ENCODE results near the gene NANOGP8. TPM values are rescaled to one million over a fixed set of nuclear protein-coding genes. Genes with fewer than 3 reads are reported as not detected.

The NANOGP8 gene
- total RNA-seq, 1 donor from 2014 or later: 1.2 TPM

- TF ChIP-seq, protein P1, sequence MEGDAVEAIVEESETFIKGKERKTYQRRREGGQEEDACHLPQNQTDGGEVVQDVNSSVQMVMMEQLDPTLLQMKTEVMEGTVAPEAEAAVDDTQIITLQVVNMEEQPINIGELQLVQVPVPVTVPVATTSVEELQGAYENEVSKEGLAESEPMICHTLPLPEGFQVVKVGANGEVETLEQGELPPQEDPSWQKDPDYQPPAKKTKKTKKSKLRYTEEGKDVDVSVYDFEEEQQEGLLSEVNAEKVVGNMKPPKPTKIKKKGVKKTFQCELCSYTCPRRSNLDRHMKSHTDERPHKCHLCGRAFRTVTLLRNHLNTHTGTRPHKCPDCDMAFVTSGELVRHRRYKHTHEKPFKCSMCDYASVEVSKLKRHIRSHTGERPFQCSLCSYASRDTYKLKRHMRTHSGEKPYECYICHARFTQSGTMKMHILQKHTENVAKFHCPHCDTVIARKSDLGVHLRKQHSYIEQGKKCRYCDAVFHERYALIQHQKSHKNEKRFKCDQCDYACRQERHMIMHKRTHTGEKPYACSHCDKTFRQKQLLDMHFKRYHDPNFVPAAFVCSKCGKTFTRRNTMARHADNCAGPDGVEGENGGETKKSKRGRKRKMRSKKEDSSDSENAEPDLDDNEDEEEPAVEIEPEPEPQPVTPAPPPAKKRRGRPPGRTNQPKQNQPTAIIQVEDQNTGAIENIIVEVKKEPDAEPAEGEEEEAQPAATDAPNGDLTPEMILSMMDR (IDR thresholded peaks at IDR 0.05; ENCODE audit: unreplicated experiment): no peak
- Mint-ChIP-seq H3K27me3 (ENCODE audit: low read depth) (no peaks in the 10 kb centered on the region), H3K36me3 (peaks cover 37% of the 10 kb centered on the region), H3K9me3 (peaks cover 39% of the 10 kb centered on the region), H3K4me3 (no peak overlapping the region), H3K27ac (peak overlapping the region; percentile 39), H3K4me1 (peaks cover 41% of the 10 kb centered on the region)
- DNase-seq (ENCODE audit: low spot score in 2 of 2, unreplicated experiment in 2 of 2): no peak
Measured at GRCh38 chr15:35123743-35124142, 38.6 kb upstream of the NANOGP8 start.

DNA sequence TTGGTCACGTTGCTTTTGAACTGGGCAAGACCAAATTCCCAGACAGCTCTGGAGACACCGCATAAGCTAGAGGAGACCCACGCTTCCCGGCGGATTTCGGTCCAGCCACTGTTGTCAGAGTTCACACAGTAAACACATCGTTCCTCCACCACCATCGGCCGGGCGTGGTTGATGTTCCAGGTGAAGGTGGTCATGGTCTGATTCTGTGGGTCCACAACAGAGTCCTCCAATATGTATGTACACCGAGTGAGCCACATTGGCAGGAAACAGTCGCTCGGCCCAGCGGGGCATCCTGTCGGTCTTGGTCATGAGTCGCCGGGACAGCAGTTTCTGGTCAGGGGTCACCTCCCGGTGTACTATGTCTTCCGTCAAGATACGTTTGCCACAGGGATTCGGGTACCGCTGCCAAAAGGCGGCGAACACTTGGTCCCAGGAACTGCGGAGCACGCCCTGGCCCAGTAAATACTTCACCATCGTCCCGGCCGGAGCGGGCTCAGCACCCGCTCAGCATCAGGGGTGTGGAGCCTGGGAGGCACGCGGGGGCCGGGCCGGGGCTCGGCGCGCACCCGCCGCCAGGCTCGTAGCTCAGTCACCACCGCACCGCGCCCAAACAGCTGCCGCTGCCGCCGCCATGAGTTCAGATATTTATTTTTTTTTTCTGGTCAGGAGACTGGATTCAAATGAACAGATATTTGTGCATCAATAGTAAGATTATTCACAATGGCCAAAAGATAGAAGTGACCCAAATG is 36.7 kb upstream of the NANOGP8 start:
- Mint-ChIP-seq H3K4me3 (no peak overlapping the region), H3K36me3 (peaks cover 28% of the 10 kb centered on the region), H3K4me1 (peaks cover 41% of the 10 kb centered on the region), H3K9me3 (peaks cover 33% of the 10 kb centered on the region), H3K27ac (no peak overlapping the region), H3K27me3 (ENCODE audit: low read depth) (no peaks in the 10 kb centered on the region)
- TF ChIP-seq, protein P1 (IDR thresholded peaks at IDR 0.05; ENCODE audit: unreplicated experiment): no peak
- DNase-seq (ENCODE audit: low spot score in 2 of 2, unreplicated experiment in 2 of 2): no peak

DNA sequence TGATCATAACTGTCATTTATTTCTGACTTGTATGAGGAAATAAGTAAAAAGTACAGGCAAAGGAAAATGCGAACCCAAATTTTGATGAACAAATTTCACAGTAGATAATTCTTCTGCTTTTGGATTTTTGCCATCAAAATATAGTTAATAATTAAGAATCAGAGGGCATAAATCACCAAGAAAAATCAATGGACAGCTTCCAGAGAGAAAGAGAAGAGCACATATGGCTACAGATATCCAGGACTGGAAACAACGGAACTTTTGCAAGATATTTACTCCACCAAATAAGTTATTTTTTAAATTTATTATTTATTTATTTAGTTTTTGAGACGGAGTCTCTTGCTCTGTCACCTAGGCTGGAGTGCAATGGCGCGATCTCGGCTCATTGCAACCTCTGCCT is 35.1 kb upstream of the NANOGP8 start:
- H3K9me3 Mint-ChIP-seq: peaks cover 20% of the 10 kb centered on the region
- peak overlapping the region; percentile 82 for H3K27ac Mint-ChIP-seq

DNA sequence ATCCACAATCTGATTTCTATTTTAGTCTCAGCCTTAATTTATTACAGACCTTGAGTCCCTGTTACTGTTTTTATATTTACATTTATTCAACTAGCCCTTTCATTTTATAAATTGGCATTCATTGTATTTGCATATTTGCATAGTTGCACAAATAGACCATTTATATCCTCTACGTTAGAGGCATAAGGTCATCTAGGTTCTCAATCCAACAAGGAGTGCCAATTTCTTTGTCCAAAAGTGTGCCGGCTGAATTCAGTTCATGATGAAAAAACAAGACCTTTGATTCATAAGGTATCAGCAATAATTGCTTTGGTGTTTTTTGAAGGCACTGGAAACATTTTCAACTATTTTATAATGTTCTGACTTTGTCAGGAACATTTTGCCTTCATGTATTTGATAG is 33.9 kb upstream of the NANOGP8 start:
- Mint-ChIP-seq H3K4me3 (no peak overlapping the region), H3K27ac (peak overlapping the region; percentile 21), H3K4me1 (peaks cover 56% of the 10 kb centered on the region), H3K9me3 (peaks cover 9% of the 10 kb centered on the region), H3K27me3 (ENCODE audit: low read depth) (no peaks in the 10 kb centered on the region), H3K36me3 (peaks cover 9% of the 10 kb centered on the region)
- TF ChIP-seq, protein P1 (IDR thresholded peaks at IDR 0.05; ENCODE audit: unreplicated experiment): no peak
- no peak for DNase-seq (ENCODE audit: low spot score in 2 of 2, unreplicated experiment in 2 of 2)

More for the DNA sequence above, 35.1 kb upstream of the NANOGP8 start:
- Mint-ChIP-seq H3K27me3 (ENCODE audit: low read depth) (no peaks in the 10 kb centered on the region), H3K4me1 (peaks cover 47% of the 10 kb centered on the region), H3K36me3 (peaks cover 19% of the 10 kb centered on the region), H3K4me3 (no peak overlapping the region)
- no peak for DNase-seq (ENCODE audit: low spot score in 2 of 2, unreplicated experiment in 2 of 2)
- TF ChIP-seq, protein P1 (IDR thresholded peaks at IDR 0.05; ENCODE audit: unreplicated experiment): no peak

DNA sequence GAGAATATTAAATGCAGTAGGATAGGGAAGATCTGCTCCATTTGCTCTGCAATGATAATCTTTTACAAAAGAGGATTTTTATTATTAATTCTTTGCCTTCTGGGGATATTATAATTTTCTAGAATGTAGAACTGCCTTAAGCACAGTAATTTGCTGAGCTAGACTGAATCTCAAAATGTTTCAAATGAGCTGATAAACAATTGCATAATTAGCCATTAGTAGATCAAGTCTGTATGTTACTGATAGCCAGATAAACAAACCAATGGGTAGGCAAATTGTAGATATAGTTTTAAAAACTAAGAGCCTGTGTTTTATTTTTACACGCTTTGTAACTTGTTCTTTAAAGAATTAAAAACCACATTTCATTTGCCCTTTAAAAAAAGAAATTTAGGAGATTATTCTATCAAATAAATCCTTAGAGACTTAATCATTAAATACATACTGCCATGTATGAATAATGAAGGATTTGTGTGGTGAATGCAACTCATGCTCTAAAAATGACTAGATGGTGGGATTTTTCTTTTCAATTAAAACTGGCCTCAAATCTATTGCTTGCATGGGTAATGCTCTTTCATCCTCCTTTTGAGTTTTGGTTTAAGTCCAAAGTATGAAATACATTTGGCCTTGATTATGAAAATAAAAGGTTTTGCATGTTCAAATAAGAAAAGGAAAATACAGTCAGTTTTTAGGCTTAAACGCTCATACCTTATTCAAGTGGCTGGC is 32.6 kb upstream of the NANOGP8 start:
- Mint-ChIP-seq H3K27me3 (ENCODE audit: low read depth) (no peaks in the 10 kb centered on the region), H3K4me3 (no peak overlapping the region), H3K4me1 (peaks cover 51% of the 10 kb centered on the region), H3K36me3 (peaks cover 6% of the 10 kb centered on the region), H3K27ac (peak overlapping the region; percentile 75), H3K9me3 (peaks cover 4% of the 10 kb centered on the region)
- TF ChIP-seq, protein P1 (IDR thresholded peaks at IDR 0.05; ENCODE audit: unreplicated experiment): no peak
- no peak for DNase-seq (ENCODE audit: low spot score in 2 of 2, unreplicated experiment in 2 of 2)

Measured in mesothelial cell of epicardium (in vitro differentiated cells).